A673 (cell line): ENCODE measurements around the gene SRD5A3. TPM values are rescaled to one million over a fixed set of nuclear protein-coding genes. Genes with fewer than 3 reads are reported as not detected.
A peak's percentile ranks its signal among the peaks of the same experiment; 100 is the strongest.

ENCODE experiments used
- BruUV-seq: library from RNA; stranded (reverse); fragments of 400-500 nt; replicated peaks from 2 replicates; lab custom pipeline; 2021; lab: Mats Ljungman, UMichigan
- CTCF ChIA-PET: fragments of 300-600 bp; sonication (Branson Sonifier 250); formaldehyde crosslinking; loops from one replicate; lab custom pipeline; 2022; ENCODE audit warnings: antibody characterized with exemption; lab: Charles Lee
- POLR2A ChIA-PET: fragments of 300-600 bp; sonication (Branson Sonifier 250); formaldehyde crosslinking; loops from one replicate; lab custom pipeline; 2022; ENCODE audit warnings: antibody characterized with exemption; ENCODE audit not compliant: low non-redundant PET; lab: Charles Lee
- DNase-seq: peaks from one replicate; pipeline ENCODE4 v3.0.0-alpha.2; 2015; ENCODE audit warnings: low spot score
- H3K27ac ChIP-seq: fragments of 200-600 bp; sonication (generic); 2 replicates; pipeline ENCODE4 v1.5.1; 2016; ENCODE audit warnings: mixed run types, low read depth, mild to moderate bottlenecking, mixed read lengths, antibody characterized with exemption, low read length; ENCODE audit not compliant: poor library complexity, severe bottlenecking
- H3K27me3 ChIP-seq: fragments of 200-600 bp; sonication (generic); replicated peaks from 2 replicates; pipeline ENCODE4 v1.6.1; 2017; ENCODE audit warnings: mixed run types, low read depth, mild to moderate bottlenecking, mixed read lengths, antibody characterized with exemption, low read length; ENCODE audit not compliant: insufficient read depth, poor library complexity
- H3K36me3 ChIP-seq: fragments of 200-600 bp; sonication (generic); 2 replicates; pipeline ENCODE4 v1.6.1; 2016; ENCODE audit warnings: mixed run types, mild to moderate bottlenecking, mixed read lengths, antibody characterized with exemption, low read length; ENCODE audit not compliant: insufficient read depth, poor library complexity, severe bottlenecking
- H3K4me1 ChIP-seq: fragments of 200-600 bp; sonication (generic); 2 replicates; pipeline ENCODE4 v1.6.1; 2017; ENCODE audit warnings: mixed run types, mild to moderate bottlenecking, mixed read lengths, antibody characterized with exemption, low read length; ENCODE audit not compliant: insufficient read depth, poor library complexity, severe bottlenecking
- H3K4me3 ChIP-seq: fragments of 200-600 bp; sonication (generic); 2 replicates; pipeline ENCODE4 v1.5.1; 2016; ENCODE audit warnings: low read depth, mixed run types, mild to moderate bottlenecking, mixed read lengths, low read length; ENCODE audit not compliant: poor library complexity, severe bottlenecking
- H3K9me3 ChIP-seq: fragments of 200-600 bp; sonication (generic); 2 replicates; pipeline ENCODE4 v1.6.1; 2016; ENCODE audit warnings: mixed run types, low read depth, mild to moderate bottlenecking, mixed read lengths, antibody characterized with exemption, low read length; ENCODE audit not compliant: poor library complexity, severe bottlenecking
- EZH2 ChIP-seq: fragments of 200-600 bp; sonication (generic); IDR thresholded peaks from 2 replicates; pipeline ENCODE4 v1.6.1; 2017; ENCODE audit warnings: borderline replicate concordance, low read depth, mild to moderate bottlenecking, mixed read lengths, antibody characterized with exemption, low read length; ENCODE audit not compliant: poor library complexity, severe bottlenecking
- intact Hi-C: fragments of 100-400 bp; cut with micrococcal nuclease; formaldehyde crosslinking; loops from one replicate; pipeline ENCODE4 v1.10.0; 2022; ENCODE audit not compliant: unreplicated experiment
- total RNA-seq: library from RNA; stranded (reverse); gene quantifications from 2 replicates; pipeline ENCODE4 v1.2.3, GENCODE V29; 2021
- TF ChIP-seq, protein P1 (sequence below): fragments of 300-800, 200-600 bp; sonication (generic); conservative IDR thresholded peaks from 2 replicates; pipeline ENCODE4 v1.5.1; 2017; ENCODE audit warnings: low read depth, mild to moderate bottlenecking, antibody characterized with exemption, low read length, moderate library complexity, mixed read lengths

The SRD5A3 gene
- total RNA-seq, 1 experiment from 2014 or later, result 48.1 TPM

DNA sequence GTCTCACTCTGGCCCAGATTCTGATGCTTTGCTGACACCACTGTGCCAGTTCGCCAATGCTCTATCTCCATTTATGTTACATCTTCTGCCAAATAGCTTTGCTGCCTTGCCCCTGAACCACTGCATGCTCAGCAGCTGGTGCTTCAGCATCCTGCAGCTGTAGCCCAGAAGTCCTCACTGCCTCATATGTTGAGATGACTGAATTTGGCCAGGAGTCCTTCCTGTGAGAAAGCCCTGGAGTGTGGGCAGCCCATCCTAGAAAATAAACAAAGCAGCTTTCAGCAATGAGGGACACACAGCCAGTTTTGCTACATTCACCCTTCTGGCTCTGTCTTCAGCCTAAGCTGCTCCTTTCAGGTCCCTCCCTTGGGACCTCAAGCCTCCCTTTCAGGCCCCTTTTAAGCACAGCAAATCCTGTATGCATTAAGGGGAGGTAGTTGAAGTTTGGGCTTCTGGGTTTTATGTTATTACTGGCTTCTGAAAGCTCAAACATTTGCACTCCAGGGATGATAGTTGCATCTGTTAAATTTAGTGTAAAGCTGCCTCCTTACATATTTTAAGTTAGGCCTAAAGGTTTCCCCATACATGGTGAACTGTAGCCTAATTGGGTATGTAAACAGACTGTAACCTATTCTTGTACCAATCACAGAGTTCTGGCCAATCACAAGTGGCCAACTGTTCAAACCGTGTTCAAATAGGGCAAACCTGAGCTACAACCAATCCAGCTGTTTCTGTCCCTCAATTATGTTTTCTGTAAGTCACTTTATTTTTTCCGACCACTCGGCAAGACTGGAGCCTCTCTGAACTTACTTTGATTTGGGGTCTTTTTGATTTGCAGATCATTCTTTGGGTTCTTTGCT is 47.6 kb downstream of the SRD5A3 start:
- intact Hi-C loops, result no loop called here
- Histone ChIP-seq H3K27me3 (no peaks in the 10 kb centered on the region), H3K9me3 (no peaks in the 10 kb centered on the region), H3K36me3 (no peaks in the 10 kb centered on the region), H3K4me3 (no peak overlapping the region), H3K4me1 (peaks cover 2% of the 10 kb centered on the region), H3K27ac (no peak overlapping the region)
- TF ChIP-seq, protein P1, sequence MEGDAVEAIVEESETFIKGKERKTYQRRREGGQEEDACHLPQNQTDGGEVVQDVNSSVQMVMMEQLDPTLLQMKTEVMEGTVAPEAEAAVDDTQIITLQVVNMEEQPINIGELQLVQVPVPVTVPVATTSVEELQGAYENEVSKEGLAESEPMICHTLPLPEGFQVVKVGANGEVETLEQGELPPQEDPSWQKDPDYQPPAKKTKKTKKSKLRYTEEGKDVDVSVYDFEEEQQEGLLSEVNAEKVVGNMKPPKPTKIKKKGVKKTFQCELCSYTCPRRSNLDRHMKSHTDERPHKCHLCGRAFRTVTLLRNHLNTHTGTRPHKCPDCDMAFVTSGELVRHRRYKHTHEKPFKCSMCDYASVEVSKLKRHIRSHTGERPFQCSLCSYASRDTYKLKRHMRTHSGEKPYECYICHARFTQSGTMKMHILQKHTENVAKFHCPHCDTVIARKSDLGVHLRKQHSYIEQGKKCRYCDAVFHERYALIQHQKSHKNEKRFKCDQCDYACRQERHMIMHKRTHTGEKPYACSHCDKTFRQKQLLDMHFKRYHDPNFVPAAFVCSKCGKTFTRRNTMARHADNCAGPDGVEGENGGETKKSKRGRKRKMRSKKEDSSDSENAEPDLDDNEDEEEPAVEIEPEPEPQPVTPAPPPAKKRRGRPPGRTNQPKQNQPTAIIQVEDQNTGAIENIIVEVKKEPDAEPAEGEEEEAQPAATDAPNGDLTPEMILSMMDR, result no peak
- no peak for TF ChIP-seq EZH2
- ChIA-PET CTCF (no interaction called here), POLR2A (no interaction called here)
- no peak for DNase-seq
- no TSS peak for BruUV-seq

DNA sequence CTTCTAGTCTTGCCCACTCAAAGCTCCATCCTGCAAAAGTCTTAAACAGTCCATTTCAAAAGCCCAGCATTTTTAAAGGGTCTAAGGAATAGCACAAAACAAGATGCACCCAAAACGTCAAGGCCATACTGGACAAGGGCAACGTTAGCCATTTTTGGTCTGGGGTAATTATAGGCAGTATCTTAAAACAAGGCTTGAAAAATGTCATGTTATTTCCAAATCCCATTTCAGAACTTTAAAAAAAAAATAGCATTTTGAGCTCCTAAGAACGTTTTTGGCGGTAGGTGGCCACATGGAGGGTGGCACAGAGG is 49.1 kb downstream of the SRD5A3 start:
- intact Hi-C loops, result no loop called here

DNA sequence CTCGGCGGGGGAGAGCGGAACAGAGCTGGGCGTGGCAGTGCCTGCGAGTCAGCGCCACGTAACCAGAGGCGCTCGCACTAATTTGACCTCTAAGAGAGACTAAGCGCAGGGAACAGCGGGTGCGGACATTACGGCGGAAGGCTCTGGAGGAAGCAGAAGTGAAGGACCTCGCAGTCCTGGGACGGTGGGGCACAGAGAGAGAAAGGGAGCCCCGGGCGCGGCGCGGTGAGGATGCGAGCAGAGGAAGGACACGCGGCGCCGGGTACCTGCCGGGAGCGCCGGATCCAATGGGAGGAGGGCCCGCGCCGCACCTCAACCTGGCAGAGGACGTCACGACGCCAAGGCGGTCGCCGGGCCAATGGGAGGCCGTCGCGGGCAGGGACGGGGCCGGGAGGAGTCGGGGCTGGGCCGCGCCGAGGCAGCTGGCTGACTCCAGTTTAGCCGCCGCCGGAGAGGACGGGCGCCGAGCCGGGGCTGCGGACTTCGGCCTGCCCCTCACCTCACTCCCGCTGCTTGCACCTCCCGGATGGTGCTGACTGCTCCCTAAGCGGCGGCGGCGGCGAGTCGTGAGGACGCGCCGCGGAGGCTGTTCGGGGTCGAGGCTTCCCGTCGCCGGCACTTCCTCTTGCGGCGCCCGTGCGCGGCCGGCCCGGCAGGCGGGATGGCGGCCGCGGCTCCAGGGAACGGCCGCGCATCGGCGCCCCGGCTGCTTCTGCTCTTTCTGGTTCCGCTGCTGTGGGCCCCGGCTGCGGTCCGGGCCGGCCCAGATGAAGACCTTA is 49.7 kb downstream of the SRD5A3 start, which contains the start of gene TMEM165:
Gene TMEM165, plus strand, starts transcription at position 429 of the 779 bp plus-strand sequence. Its CDS starts 233 bp downstream, at position 662.
- Histone ChIP-seq H3K9me3 (no peaks in the 10 kb centered on the region), H3K27ac (peak within 1 kb of the TSS; percentile 81), H3K36me3 (no peaks in the 10 kb centered on the region), H3K27me3 (no peaks in the 10 kb centered on the region), H3K4me3 (peak within 1 kb of the TSS; percentile 78), H3K4me1 (peaks cover 9% of the 10 kb centered on the region)
- intact Hi-C loops, result no loop called here
- TF ChIP-seq, protein P1, result no peak
- no peak for TF ChIP-seq EZH2
- no TSS peak for BruUV-seq
- ChIA-PET POLR2A (no interaction called here), CTCF (no interaction called here)
- DNase-seq, result peak; percentile 79

More for the DNA sequence above, 49.1 kb downstream of the SRD5A3 start:
- CTCF ChIA-PET, result no interaction called here
- no peaks in the 10 kb centered on the region for H3K9me3 ChIP-seq
- no peaks in the 10 kb centered on the region for H3K27me3 ChIP-seq
- BruUV-seq, result no TSS peak
- H3K36me3 ChIP-seq, result no peaks in the 10 kb centered on the region
- no peak overlapping the region for H3K27ac ChIP-seq
- peak overlapping the region; percentile 78 for H3K4me3 ChIP-seq
- TF ChIP-seq EZH2, result no peak
- TF ChIP-seq, protein P1, result no peak
- H3K4me1 ChIP-seq, result peaks cover 9% of the 10 kb centered on the region
- POLR2A ChIA-PET, result no interaction called here
- no peak for DNase-seq
